ENCODE results near the gene PIP5K1B.

PIP5K1B gene

DNA sequence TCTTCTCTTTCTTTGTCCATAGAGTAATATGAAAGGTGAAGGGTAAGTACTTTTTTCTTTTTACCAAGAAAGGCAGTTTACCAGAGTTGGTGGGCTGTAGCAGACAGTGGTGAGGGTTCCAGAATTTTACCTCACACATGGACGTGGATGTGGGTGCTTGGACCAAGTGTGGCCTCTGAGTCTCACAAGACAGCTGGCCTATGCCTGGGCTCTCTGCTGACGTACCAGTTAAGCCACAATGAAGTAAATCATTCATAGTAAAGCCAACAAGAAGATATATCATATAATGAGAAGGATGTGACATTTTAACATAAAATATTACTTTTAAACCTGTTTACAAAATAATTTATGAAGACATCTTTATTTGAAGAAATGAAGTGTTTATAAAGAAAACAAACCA lies 202.9 kb downstream of the PIP5K1B start:
- H3K4me3 ChIP-seq (ENCODE audit: control insufficient read depth, low read depth, low read length) = no peak overlapping the region
- no peak for DNase-seq (ENCODE audit: low read depth)
- TF ChIP-seq, protein P1, sequence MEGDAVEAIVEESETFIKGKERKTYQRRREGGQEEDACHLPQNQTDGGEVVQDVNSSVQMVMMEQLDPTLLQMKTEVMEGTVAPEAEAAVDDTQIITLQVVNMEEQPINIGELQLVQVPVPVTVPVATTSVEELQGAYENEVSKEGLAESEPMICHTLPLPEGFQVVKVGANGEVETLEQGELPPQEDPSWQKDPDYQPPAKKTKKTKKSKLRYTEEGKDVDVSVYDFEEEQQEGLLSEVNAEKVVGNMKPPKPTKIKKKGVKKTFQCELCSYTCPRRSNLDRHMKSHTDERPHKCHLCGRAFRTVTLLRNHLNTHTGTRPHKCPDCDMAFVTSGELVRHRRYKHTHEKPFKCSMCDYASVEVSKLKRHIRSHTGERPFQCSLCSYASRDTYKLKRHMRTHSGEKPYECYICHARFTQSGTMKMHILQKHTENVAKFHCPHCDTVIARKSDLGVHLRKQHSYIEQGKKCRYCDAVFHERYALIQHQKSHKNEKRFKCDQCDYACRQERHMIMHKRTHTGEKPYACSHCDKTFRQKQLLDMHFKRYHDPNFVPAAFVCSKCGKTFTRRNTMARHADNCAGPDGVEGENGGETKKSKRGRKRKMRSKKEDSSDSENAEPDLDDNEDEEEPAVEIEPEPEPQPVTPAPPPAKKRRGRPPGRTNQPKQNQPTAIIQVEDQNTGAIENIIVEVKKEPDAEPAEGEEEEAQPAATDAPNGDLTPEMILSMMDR (conservative IDR thresholded peaks at IDR 0.05; ENCODE audit: control insufficient read depth, insufficient read depth, low read depth, low read length) = no peak

DNA sequence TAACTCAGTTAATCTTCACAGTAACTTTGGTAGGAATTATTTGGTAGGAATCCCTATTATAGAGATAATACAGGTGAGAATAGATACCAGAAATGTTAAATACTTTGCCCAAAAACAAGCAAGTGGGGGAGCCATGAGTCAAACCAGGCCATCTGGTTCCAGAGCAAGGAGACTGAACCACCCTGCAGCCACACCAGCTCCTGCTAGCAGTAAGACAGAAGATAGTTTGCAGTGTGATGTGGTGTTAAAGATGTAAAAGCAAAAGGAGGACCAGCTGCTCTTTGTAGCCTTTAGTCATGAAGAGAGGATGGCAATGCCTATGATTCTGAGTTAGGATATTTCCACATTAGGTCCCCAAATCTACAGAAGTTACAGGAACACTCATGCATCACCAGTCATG lies 207.5 kb downstream of the PIP5K1B start:
- no peak for DNase-seq (ENCODE audit: low read depth)
- TF ChIP-seq, protein P1 (conservative IDR thresholded peaks at IDR 0.05; ENCODE audit: control insufficient read depth, insufficient read depth, low read depth, low read length) = no peak
- H3K4me3 ChIP-seq (ENCODE audit: control insufficient read depth, low read depth, low read length) = no peak overlapping the region

DNA sequence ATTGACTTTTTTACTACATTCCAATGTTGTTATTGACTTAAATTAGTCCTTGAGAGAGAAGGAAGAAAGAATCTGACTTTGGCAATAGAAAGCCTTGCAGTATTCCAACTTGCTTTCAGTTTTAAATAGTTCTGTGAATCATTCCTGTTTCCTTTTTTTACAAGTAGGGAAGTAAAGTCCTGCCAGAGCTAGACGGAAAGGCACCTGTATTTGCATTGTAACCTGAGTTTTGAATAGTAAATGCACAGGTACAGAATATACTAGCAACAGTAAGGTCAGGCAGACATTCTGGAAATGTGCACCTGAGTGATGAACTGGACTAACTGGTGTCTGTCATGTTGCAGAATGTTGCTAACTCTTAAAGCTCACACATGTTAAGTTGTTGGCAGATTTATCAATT lies 208.0 kb downstream of the PIP5K1B start:
- TF ChIP-seq, protein P1 (conservative IDR thresholded peaks at IDR 0.05; ENCODE audit: control insufficient read depth, insufficient read depth, low read depth, low read length) = no peak
- no peak overlapping the region for H3K4me3 ChIP-seq (ENCODE audit: control insufficient read depth, low read depth, low read length)
- DNase-seq (ENCODE audit: low read depth) = no peak

DNA sequence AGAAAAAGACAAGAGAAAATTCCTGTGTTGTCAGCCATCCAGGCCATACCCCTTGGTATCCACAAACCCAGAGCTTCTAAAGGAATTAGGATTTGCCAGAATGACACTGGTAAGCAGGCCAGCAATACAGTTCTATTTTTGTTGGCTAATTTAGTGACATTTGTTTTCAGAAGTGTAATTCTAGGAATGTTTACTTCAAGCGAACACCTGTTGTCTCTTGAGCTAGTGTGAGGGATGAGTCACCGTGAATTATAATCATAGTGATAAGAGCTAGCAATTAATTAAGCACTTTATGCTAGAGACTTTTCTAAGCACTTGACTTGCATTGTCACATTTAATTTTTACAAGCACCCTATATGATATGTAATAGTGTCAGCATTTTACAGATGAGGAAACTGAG lies 209.7 kb downstream of the PIP5K1B start:
- TF ChIP-seq, protein P1 (conservative IDR thresholded peaks at IDR 0.05; ENCODE audit: control insufficient read depth, insufficient read depth, low read depth, low read length) = no peak
- H3K4me3 ChIP-seq (ENCODE audit: control insufficient read depth, low read depth, low read length) = no peak overlapping the region
- DNase-seq (ENCODE audit: low read depth) = no peak

DNA sequence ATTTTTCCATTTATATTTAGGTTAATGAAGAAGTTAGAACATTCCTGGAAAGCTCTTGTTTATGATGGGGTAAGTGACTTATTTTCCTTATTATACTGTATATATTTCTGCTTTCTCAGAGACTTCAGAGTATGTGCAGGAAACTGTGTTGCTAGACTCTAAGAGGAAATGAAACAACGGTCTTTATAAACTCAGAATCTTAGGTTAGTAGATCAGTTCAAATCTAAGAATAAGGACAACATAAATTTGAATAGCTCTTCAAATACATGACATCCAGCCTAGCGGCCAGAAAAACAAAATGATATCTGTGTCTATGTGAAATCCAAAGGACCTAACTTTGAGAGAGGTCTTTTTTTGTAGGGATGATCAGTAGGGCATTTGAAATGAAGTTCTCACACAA lies 214.6 kb downstream of the PIP5K1B start:
- no peak overlapping the region for H3K4me3 ChIP-seq (ENCODE audit: control insufficient read depth, low read depth, low read length)
- no peak for DNase-seq (ENCODE audit: low read depth)
- TF ChIP-seq, protein P1 (conservative IDR thresholded peaks at IDR 0.05; ENCODE audit: control insufficient read depth, insufficient read depth, low read depth, low read length) = no peak

DNA sequence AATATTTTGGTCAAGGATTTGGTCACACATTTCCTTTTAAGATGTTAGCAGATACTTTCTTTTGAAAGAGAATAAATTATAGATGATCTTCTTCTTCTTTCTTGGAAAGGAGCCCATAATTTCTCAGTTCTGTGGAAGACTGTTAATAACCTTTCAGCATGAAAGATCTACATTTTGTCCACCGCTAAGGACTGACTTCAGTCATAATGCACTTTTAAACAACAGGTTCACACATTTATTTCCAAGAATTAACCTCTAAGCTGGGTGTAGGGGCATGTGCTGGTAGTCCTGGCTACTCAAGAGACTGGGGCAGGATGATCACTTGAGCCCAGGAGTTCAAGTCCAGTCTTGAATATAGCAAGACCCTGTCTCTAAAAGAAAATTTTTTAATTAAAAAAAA lies 215.9 kb downstream of the PIP5K1B start:
- TF ChIP-seq, protein P1 (conservative IDR thresholded peaks at IDR 0.05; ENCODE audit: control insufficient read depth, insufficient read depth, low read depth, low read length) = no peak
- H3K4me3 ChIP-seq (ENCODE audit: control insufficient read depth, low read depth, low read length) = no peak overlapping the region
- DNase-seq (ENCODE audit: low read depth) = no peak

DNA sequence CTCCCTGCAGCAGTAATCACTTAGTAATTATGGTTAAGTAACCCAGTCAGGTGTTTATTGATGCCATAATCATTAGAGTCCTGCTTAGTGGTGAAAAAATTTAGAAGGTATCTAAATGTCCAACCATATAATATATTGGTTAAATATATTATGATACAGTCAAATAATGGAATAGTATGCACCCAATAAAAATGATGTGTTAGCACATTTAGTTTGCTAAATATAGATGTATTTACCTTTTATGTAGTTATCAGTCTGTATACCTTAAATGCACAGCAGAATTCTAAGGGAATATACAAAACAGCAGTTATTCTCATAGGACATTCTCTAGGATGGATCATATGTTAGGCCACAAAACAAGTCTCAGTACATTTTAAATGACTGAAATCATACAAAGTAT lies 218.4 kb downstream of the PIP5K1B start:
- DNase-seq (ENCODE audit: low read depth) = no peak
- TF ChIP-seq, protein P1 (conservative IDR thresholded peaks at IDR 0.05; ENCODE audit: control insufficient read depth, insufficient read depth, low read depth, low read length) = no peak
- no peak overlapping the region for H3K4me3 ChIP-seq (ENCODE audit: control insufficient read depth, low read depth, low read length)

Data from fibroblast of mammary gland (primary cell).